ENCODE data around the gene KRTAP10-6. TPM values are rescaled to one million over a fixed set of nuclear protein-coding genes. Genes with fewer than 3 reads are reported as not detected.

Gene KRTAP10-6
- total and polyA plus RNA-seq, 2 donors (not counting 1 experiment from before 2014, with no cell fraction given), result not detected

GRCh38 chr21:44568667-44569556, 23.4 kb downstream of the KRTAP10-6 start:
- no peaks in the 10 kb centered on the region for H3K36me3 ChIP-seq (replicated peaks in 1 of 2; ENCODE audit: control extremely low read depth in 1 of 2, control insufficient read depth in 1 of 2, extremely low read depth in 1 of 2, insufficient read depth in 2 of 2, low read length in 1 of 2)
- WGBS (ENCODE audit: insufficient coverage), result 84% methylated on average over 27 of the region's 27 CpGs
- peaks cover 0 to 18% (median 2%) of the 10 kb centered on the region in 3 donors for H3K9me3 ChIP-seq (ENCODE audit: control extremely low read depth in 1 of 3, control insufficient read depth in 2 of 3, insufficient read depth in 1 of 3, low read length in 2 of 3)
- H3K4me3 Mint-ChIP-seq, result no peak overlapping the region
- H3K27ac Mint-ChIP-seq, result no peak overlapping the region
- no peak for ATAC-seq (ENCODE audit: low read depth)
- H3K4me1 ChIP-seq (ENCODE audit: control insufficient read depth in 2 of 2, insufficient read depth in 2 of 2, low read length in 2 of 2), result peaks cover 12 to 26% of the 10 kb centered on the region in 2 donors
- ChIA-PET POLR2A (no interaction called here), CTCF (no interaction called here)
- H3K4me2 ChIP-seq (replicated peaks; ENCODE audit: low read depth, low read length, poor library complexity, severe bottlenecking), result no peak overlapping the region
- H3K4me1 Mint-ChIP-seq, result peaks cover 25% of the 10 kb centered on the region
- intact Hi-C loops (cut with micrococcal nuclease), result loop anchor here (5.0 kb wide), 1 partner anchor 543 kb away; no protein-coding TSS in a partner anchor
- H3K79me2 ChIP-seq (ENCODE audit: control insufficient read depth, insufficient read depth, low read length), result no peaks in the 10 kb centered on the region
- H3K4me3 ChIP-seq (ENCODE audit: control extremely low read depth in 1 of 5, extremely low read depth in 1 of 5, insufficient read depth in 1 of 5, low read depth in 2 of 5, low read length in 4 of 5), result no peak overlapping the region
- no peak overlapping the region for H2AFZ ChIP-seq (ENCODE audit: insufficient read depth, low read depth, low read length, poor library complexity, severe bottlenecking)
- peaks cover 23% of the 10 kb centered on the region for H3K27me3 Mint-ChIP-seq
- peaks cover 2% of the 10 kb centered on the region for H3K9me3 Mint-ChIP-seq (ENCODE audit: insufficient read depth)
- H3K27ac ChIP-seq (ENCODE audit: low read length in 2 of 2), result no peak overlapping the region
- no peak overlapping the region for H3K9ac ChIP-seq (ENCODE audit: low read length)
- peaks cover 0 to 2% (median 0%) of the 10 kb centered on the region in 4 experiments for H3K27me3 ChIP-seq (replicated peaks in 1 of 4; ENCODE audit: control extremely low read depth in 1 of 4, control insufficient read depth in 3 of 4, insufficient read depth in 4 of 4, low read length in 3 of 4)
- no peak for DNase-seq
- no peaks in the 10 kb centered on the region for H4K20me1 ChIP-seq (ENCODE audit: control insufficient read depth, insufficient read depth, low read length, poor library complexity, severe bottlenecking)
- TF ChIP-seq, protein P1, sequence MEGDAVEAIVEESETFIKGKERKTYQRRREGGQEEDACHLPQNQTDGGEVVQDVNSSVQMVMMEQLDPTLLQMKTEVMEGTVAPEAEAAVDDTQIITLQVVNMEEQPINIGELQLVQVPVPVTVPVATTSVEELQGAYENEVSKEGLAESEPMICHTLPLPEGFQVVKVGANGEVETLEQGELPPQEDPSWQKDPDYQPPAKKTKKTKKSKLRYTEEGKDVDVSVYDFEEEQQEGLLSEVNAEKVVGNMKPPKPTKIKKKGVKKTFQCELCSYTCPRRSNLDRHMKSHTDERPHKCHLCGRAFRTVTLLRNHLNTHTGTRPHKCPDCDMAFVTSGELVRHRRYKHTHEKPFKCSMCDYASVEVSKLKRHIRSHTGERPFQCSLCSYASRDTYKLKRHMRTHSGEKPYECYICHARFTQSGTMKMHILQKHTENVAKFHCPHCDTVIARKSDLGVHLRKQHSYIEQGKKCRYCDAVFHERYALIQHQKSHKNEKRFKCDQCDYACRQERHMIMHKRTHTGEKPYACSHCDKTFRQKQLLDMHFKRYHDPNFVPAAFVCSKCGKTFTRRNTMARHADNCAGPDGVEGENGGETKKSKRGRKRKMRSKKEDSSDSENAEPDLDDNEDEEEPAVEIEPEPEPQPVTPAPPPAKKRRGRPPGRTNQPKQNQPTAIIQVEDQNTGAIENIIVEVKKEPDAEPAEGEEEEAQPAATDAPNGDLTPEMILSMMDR (IDR thresholded peaks at IDR 0.05), result no peak
- no peak for TF ChIP-seq EZH2 (IDR thresholded peaks at IDR 0.05; ENCODE audit: borderline replicate concordance, insufficient read depth, low read depth, low read length, poor library complexity, severe bottlenecking)

DNA sequence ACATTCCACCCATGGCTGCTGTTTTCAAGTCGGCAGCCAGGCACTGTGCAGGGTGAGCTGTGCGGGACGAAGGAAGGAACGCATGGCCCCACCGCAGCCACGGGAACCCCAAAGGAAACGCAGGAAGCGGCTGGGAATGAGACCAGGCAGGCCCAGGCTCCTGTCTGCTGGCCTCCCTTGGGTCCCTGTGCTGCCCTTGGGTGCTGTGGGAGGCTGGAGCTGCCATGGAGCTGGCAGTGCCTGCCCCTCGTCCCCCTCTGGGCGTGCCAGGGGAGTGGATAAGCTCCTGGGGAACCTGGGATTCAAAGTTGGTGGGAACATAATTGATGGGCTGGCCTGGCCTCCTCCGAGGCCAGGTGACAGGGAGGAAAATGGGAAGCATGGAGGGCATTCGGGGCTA, 24.0 kb downstream of the KRTAP10-6 start:
- Mint-ChIP-seq H3K4me1 (peaks cover 25% of the 10 kb centered on the region), H3K9me3 (ENCODE audit: insufficient read depth) (peaks cover 2% of the 10 kb centered on the region), H3K4me3 (no peak overlapping the region), H3K27ac (no peak overlapping the region), H3K27me3 (peaks cover 23% of the 10 kb centered on the region)
- ChIA-PET CTCF (no interaction called here), POLR2A (no interaction called here)
- Histone ChIP-seq H3K4me1 (ENCODE audit: control insufficient read depth in 2 of 2, insufficient read depth in 2 of 2, low read length in 2 of 2) (peaks cover 12 to 26% of the 10 kb centered on the region in 2 donors), H3K9me3 (ENCODE audit: control extremely low read depth in 1 of 3, control insufficient read depth in 2 of 3, insufficient read depth in 1 of 3, low read length in 2 of 3) (peaks cover 0 to 18% (median 2%) of the 10 kb centered on the region in 3 donors), H4K20me1 (ENCODE audit: control insufficient read depth, insufficient read depth, low read length, poor library complexity, severe bottlenecking) (no peaks in the 10 kb centered on the region), H3K79me2 (ENCODE audit: control insufficient read depth, insufficient read depth, low read length) (no peaks in the 10 kb centered on the region), H3K36me3 (replicated peaks in 1 of 2; ENCODE audit: control extremely low read depth in 1 of 2, control insufficient read depth in 1 of 2, extremely low read depth in 1 of 2, insufficient read depth in 2 of 2, low read length in 1 of 2) (no peaks in the 10 kb centered on the region), H3K27me3 (replicated peaks in 1 of 4; ENCODE audit: control extremely low read depth in 1 of 4, control insufficient read depth in 3 of 4, insufficient read depth in 4 of 4, low read length in 3 of 4) (no peaks in the 10 kb centered on the region), H2AFZ (ENCODE audit: insufficient read depth, low read depth, low read length, poor library complexity, severe bottlenecking) (no peak overlapping the region), H3K9ac (ENCODE audit: low read length) (no peak overlapping the region), H3K4me2 (replicated peaks; ENCODE audit: low read depth, low read length, poor library complexity, severe bottlenecking) (no peak overlapping the region), H3K27ac (ENCODE audit: low read length in 2 of 2) (no peak overlapping the region), H3K4me3 (ENCODE audit: control extremely low read depth in 1 of 5, extremely low read depth in 1 of 5, insufficient read depth in 1 of 5, low read depth in 2 of 5, low read length in 4 of 5) (no peak overlapping the region)
- intact Hi-C loops (cut with micrococcal nuclease), result loop anchor here (5.0 kb wide), 1 partner anchor 544 kb away; no protein-coding TSS in a partner anchor
- TF ChIP-seq, protein P1 (IDR thresholded peaks at IDR 0.05), result no peak
- no peak for TF ChIP-seq EZH2 (IDR thresholded peaks at IDR 0.05; ENCODE audit: borderline replicate concordance, insufficient read depth, low read depth, low read length, poor library complexity, severe bottlenecking)
- no peak for ATAC-seq (ENCODE audit: low read depth)
- DNase-seq, result no peak
- WGBS (ENCODE audit: insufficient coverage), result 83% methylated on average over 12 of the region's 12 CpGs

Measured in B cell (primary cell).